Measurements from ENCODE around the gene SRCIN1.

DNA sequence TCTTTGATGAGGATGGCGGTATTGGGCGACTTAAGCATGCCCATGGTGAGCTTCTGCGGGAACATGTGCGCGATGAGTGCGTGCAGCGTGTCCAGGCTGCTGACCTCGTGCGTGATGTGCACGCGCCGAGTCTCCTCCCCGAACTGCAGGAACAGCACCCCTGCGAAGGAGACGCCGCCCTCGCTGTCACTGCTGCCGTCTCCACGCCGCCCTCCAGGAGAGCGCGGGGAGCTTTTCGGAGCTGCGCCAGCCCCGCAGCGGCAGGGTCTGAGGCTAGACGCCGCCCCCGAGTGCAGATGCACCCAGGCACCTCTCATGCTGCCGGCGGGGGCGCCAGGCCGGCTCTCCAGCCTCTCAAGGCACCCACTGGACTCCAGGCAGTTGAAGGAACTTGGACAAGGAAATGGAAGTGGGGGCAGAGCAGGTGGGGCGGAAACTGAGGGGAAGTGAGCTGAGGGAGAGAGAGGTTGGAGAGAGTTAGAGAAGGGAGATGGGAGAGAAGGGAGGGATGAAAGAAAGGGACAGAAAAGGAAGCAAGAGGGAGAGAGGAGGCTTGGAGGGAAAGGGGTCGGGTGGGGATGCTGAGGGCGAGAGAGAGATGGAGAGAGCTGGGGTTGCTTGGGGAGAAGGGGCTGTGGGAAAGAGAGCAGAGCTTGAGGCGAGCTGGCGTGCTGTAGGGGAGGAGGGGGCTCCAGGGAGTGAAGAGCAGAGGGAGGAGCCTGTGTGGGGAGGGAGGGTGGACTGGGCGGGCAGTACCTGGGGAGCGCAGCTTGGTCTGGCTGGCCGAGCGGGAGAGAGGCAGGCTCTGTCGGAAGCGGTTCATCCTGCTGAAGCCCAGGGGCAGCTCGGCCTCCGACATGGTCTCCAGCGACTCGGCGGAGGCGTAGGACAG lies 42.1 kb downstream of the SRCIN1 start:
- TF ChIP-seq POLR2A (IDR thresholded peaks at IDR 0.05), result no peak
- TF ChIP-seq, protein P1, sequence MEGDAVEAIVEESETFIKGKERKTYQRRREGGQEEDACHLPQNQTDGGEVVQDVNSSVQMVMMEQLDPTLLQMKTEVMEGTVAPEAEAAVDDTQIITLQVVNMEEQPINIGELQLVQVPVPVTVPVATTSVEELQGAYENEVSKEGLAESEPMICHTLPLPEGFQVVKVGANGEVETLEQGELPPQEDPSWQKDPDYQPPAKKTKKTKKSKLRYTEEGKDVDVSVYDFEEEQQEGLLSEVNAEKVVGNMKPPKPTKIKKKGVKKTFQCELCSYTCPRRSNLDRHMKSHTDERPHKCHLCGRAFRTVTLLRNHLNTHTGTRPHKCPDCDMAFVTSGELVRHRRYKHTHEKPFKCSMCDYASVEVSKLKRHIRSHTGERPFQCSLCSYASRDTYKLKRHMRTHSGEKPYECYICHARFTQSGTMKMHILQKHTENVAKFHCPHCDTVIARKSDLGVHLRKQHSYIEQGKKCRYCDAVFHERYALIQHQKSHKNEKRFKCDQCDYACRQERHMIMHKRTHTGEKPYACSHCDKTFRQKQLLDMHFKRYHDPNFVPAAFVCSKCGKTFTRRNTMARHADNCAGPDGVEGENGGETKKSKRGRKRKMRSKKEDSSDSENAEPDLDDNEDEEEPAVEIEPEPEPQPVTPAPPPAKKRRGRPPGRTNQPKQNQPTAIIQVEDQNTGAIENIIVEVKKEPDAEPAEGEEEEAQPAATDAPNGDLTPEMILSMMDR (IDR thresholded peaks at IDR 0.05), result no peak
